SK-N-MC (cell line): ENCODE data around the gene DCLK1.

Experiments used
- DNase-seq: peaks from one replicate; pipeline ENCODE4 v3.0.0-alpha.2; 2011; ENCODE audit warnings: low read depth, low spot score
- H3K27ac ChIP-seq: fragments of 200-600 bp; sonication (generic); 2 replicates; pipeline ENCODE4 v1.5.1; 2016; ENCODE audit warnings: mixed run types
- H3K36me3 ChIP-seq: fragments of 200-600 bp; sonication (generic); 2 replicates; pipeline ENCODE4 v1.6.1; 2017; ENCODE audit warnings: antibody characterized with exemption, low read length, mixed read lengths; ENCODE audit not compliant: insufficient read depth
- H3K4me3 ChIP-seq: fragments of 200-600 bp; sonication (generic); 2 replicates; pipeline ENCODE4 v1.5.1; 2016
- H3K9ac ChIP-seq: fragments of 200-600 bp; sonication (generic); 2 replicates; pipeline ENCODE4 v1.8.0; 2017; ENCODE audit warnings: mixed run types, mixed read lengths; ENCODE audit not compliant: insufficient read length
- H3K9me3 ChIP-seq: fragments of 200-600 bp; sonication (generic); 2 replicates; pipeline ENCODE4 v1.6.1; 2017; ENCODE audit warnings: low read depth, mild to moderate bottlenecking, antibody characterized with exemption, low read length, moderate library complexity, mixed read lengths
- EZH2 ChIP-seq: fragments of 200-600 bp; sonication (generic); IDR thresholded peaks from one replicate; pipeline ENCODE4 v1.6.1; 2017; ENCODE audit warnings: antibody characterized with exemption
- FOXP2 ChIP-seq: optimal IDR thresholded peaks from 2 replicates; pipeline ENCODE3; 2011; ENCODE audit warnings: mild to moderate bottlenecking, moderate library complexity; ENCODE audit not compliant: insufficient read depth; ENCODE audit errors: extremely low read length, control extremely low read depth
- POLR2AphosphoS5 ChIP-seq: IDR thresholded peaks from 2 replicates; pipeline ENCODE4 v1.6.1; 2012; ENCODE audit warnings: mild to moderate bottlenecking, low read depth, low read length, borderline replicate concordance

DCLK1 gene

GRCh38 chr13:35843272-35843671, 287.9 kb downstream of the DCLK1 start:
- no peak overlapping the region for H3K4me3 ChIP-seq
- H3K9ac ChIP-seq: no peak overlapping the region
- no peak overlapping the region for H3K27ac ChIP-seq
- no peak for TF ChIP-seq EZH2
- no peak for TF ChIP-seq POLR2AphosphoS5
- no peak for TF ChIP-seq FOXP2
- DNase-seq: no peak
- no peaks in the 10 kb centered on the region for H3K36me3 ChIP-seq
- no peaks in the 10 kb centered on the region for H3K9me3 ChIP-seq

GRCh38 chr13:35841060-35841521, 290.1 kb downstream of the DCLK1 start:
- Histone ChIP-seq H3K27ac (no peak overlapping the region), H3K36me3 (no peaks in the 10 kb centered on the region), H3K4me3 (no peak overlapping the region), H3K9me3 (no peaks in the 10 kb centered on the region), H3K9ac (no peak overlapping the region)
- TF ChIP-seq FOXP2 (no peak), POLR2AphosphoS5 (no peak), EZH2 (no peak)
- no peak for DNase-seq

GRCh38 chr13:35839806-35840205, 291.4 kb downstream of the DCLK1 start:
- Histone ChIP-seq H3K9ac (no peak overlapping the region), H3K27ac (no peak overlapping the region), H3K9me3 (no peaks in the 10 kb centered on the region), H3K36me3 (no peaks in the 10 kb centered on the region), H3K4me3 (no peak overlapping the region)
- DNase-seq: no peak
- no peak for TF ChIP-seq FOXP2
- no peak for TF ChIP-seq POLR2AphosphoS5
- TF ChIP-seq EZH2: no peak

GRCh38 chr13:35838356-35838755, 292.8 kb downstream of the DCLK1 start:
- Histone ChIP-seq H3K9me3 (no peaks in the 10 kb centered on the region), H3K36me3 (no peaks in the 10 kb centered on the region), H3K4me3 (no peak overlapping the region), H3K9ac (no peak overlapping the region), H3K27ac (no peak overlapping the region)
- DNase-seq: no peak
- TF ChIP-seq EZH2 (no peak), POLR2AphosphoS5 (no peak), FOXP2 (no peak)

- no peak for TF ChIP-seq POLR2AphosphoS5
- TF ChIP-seq EZH2: no peak
- TF ChIP-seq FOXP2: no peak
- no peak overlapping the region for H3K4me3 ChIP-seq
- DNase-seq: no peak
- H3K9me3 ChIP-seq: no peaks in the 10 kb centered on the region
- no peak overlapping the region for H3K9ac ChIP-seq
- no peaks in the 10 kb centered on the region for H3K36me3 ChIP-seq
- H3K27ac ChIP-seq: no peak overlapping the region
Observed at GRCh38 chr13:35836446-35836845, 294.7 kb downstream of the DCLK1 start.

GRCh38 chr13:35835989-35836388, 295.2 kb downstream of the DCLK1 start:
- Histone ChIP-seq H3K4me3 (no peak overlapping the region), H3K27ac (no peak overlapping the region), H3K9me3 (no peaks in the 10 kb centered on the region), H3K9ac (no peak overlapping the region), H3K36me3 (no peaks in the 10 kb centered on the region)
- no peak for DNase-seq
- TF ChIP-seq FOXP2 (no peak), POLR2AphosphoS5 (no peak), EZH2 (no peak)

- no peaks in the 10 kb centered on the region for H3K9me3 ChIP-seq
- TF ChIP-seq EZH2: no peak
- TF ChIP-seq FOXP2: no peak
- no peak for TF ChIP-seq POLR2AphosphoS5
- no peak overlapping the region for H3K9ac ChIP-seq
- no peak overlapping the region for H3K4me3 ChIP-seq
- no peaks in the 10 kb centered on the region for H3K36me3 ChIP-seq
- no peak overlapping the region for H3K27ac ChIP-seq
- no peak for DNase-seq
Observed at GRCh38 chr13:35833608-35834275, 297.4 kb downstream of the DCLK1 start.

- H3K4me3 ChIP-seq: no peak overlapping the region
- TF ChIP-seq FOXP2 (no peak), EZH2 (no peak), POLR2AphosphoS5 (no peak)
Observed at GRCh38 chr13:35833031-35833430, 298.2 kb downstream of the DCLK1 start.

GRCh38 chr13:35832551-35832950, 298.6 kb downstream of the DCLK1 start:
- Histone ChIP-seq H3K4me3 (no peak overlapping the region), H3K27ac (no peak overlapping the region), H3K36me3 (no peaks in the 10 kb centered on the region), H3K9me3 (no peaks in the 10 kb centered on the region), H3K9ac (no peak overlapping the region)
- DNase-seq: no peak
- TF ChIP-seq EZH2: no peak
- TF ChIP-seq FOXP2: no peak
- TF ChIP-seq POLR2AphosphoS5: no peak

More at GRCh38 chr13:35833031-35833430, 298.2 kb downstream of the DCLK1 start:
- Histone ChIP-seq H3K27ac (no peak overlapping the region), H3K9me3 (no peaks in the 10 kb centered on the region), H3K9ac (no peak overlapping the region), H3K36me3 (no peaks in the 10 kb centered on the region)
- DNase-seq: no peak
